HG03378 (cell line): ENCODE results near the gene TXN2.
"Not testable (repeated sequence)": the region's sequence is repeated elsewhere in the genome, so short reads cannot be mapped to it uniquely, and the experiment has no call there.

Source experiments
- ATAC-seq: cut with Tn5 transposase; IDR thresholded peaks from one replicate; pipeline ENCODE4 v1.9.1; 2021; ENCODE audit warnings: mild to moderate bottlenecking, moderate library complexity; ENCODE audit not compliant: unreplicated experiment

The TXN2 gene

DNA sequence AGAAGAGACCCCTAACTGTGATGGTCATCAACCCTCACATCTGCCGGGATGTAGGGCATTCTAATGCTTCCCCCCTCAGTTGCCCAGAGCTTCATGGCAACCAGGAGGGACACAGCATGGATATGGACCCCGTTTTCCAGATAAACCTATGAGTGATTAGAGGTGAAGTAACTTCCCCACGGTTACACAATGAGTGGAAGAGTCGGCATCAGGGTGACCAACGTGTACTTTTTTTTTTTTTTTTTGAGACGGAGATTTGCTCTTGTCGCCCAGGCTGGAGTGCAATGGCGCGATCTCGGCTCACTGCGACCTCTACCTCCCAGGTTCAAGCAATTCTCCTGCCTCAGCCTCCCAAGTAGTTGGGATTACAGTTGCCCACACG, 25.0 kb downstream of the TXN2 start:
- ATAC-seq: no peak

DNA sequence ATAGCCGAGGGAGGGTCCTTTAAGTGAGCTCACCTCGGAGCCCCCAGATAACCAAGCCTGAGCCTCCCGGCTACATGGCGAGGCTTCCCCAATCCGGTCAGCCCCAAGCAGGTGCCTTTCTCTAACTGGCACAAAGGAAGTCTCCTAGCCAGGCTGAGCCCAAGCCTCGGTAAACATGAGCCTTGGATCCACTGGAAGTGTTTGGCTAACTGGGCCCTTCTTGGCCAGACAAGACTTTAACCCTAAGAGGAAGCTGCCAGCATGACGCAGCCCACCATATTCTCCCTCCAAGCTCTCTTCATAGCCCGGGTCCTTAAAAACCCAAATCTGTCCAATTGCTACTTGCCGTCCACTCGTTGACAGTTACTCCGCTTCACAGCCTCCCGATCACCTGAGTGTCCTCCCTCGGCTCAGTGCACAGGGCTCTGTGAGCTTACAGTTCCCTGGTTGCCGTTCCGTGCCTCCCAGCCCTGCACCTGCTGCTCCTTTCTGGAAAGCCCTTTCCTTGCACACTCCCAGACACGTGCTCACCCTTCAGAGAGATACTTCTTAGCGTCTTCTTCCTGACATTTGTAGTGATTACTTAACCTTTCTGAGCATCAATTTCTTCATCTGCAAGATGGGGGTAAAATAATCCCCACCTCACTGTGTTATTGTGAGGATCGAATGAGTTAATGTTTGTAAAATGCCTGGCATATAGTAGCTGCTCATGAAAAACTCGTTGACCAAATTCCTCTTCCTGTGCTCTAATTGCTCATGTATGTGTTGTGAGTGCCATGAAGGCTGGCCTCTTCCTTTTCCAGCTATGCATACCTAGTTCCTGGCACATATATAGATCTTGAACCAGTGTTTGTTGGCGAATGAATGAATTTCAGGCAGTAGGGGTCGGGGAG, 25.6 kb downstream of the TXN2 start:
- ATAC-seq: no peak

DNA sequence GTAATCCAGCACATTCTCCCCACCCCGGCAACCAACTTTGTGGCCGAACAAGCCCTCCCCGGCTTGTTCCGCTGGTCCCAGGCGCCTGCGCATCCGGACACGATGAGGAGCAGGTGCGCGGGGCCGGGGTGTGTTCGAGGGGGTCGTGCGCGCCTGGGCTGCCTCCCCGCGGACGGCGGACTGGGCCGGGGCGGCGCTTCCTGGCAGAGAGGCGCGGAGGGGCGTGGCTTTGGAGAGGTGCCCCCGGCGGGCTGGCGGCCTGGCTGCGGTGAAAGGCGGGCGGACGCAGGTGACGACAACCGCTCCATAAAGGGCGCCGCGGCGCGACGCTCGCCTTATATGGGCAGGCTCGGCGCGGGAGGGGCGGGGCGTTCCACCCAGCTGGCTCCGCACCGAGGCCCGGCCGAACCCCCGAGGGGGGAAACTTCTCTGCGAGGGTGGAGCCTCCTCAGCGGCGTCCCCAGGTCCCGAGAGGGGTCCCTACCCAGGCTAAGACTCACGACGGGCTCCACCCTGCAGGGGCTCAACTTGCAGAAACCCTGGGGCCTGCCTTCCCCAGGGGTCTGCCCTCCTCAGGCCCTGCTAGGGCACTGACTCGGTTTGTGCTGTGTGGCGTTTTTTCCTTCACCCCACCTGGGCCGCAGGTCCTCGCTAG, 26.4 kb downstream of the TXN2 start:
- ATAC-seq: no peak

DNA sequence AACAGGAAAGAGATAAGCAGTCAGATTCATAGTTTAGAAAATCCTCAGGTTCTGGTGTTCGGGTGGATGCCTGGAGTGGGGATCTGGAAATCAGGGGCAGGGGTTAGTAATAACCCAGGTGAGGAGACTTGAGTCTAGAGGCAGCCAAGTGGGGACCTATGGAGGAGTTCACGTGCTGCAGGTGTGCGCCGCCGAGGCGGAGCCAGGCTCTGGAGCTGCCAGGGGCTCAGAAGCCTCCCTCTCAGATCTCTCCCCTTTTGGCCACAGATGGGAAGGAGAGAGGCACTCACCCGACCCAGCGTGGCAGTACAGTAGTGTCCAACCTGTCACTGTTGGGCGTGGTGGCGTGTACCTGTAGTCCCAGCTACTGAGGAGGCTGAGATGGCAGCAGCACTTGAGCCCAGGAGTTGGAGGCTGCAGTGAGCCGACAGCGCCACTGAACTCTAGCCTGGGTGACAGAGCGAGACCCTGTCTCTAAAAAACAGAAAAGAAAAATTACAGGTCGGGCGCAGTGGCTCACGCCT, 27.5 kb downstream of the TXN2 start:
- ATAC-seq: no peak

DNA sequence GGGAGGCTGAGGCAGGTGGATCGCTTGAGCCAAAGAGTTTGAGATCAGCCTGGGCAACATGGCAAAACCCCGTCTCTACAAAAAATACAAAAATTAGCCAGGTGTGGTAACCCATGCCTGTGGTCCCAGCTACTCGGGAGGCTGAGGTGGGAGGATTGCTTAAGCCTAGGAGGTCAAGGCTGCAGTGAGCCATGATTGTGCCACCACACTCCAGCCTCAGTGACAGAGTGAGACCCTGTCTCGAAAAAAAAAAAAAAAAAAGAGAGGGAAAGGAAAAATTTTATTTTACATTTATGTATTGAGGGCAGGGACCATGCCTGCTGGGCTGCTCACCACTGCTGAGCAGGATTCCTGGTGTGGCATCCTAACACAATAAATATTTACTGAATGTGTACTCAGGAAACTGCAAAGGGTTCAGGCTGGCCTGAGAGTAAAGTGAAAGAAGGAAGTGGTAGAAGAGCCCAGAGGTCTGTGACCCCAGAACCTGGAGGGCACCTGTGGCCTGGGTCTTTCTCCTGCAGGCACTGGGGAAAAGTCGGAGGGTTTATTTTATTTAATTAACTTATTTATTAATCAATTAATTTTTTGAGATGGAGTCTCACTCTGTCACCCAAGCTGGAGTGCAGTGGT, 28.3 kb downstream of the TXN2 start:
- not testable (repeated sequence) for ATAC-seq

DNA sequence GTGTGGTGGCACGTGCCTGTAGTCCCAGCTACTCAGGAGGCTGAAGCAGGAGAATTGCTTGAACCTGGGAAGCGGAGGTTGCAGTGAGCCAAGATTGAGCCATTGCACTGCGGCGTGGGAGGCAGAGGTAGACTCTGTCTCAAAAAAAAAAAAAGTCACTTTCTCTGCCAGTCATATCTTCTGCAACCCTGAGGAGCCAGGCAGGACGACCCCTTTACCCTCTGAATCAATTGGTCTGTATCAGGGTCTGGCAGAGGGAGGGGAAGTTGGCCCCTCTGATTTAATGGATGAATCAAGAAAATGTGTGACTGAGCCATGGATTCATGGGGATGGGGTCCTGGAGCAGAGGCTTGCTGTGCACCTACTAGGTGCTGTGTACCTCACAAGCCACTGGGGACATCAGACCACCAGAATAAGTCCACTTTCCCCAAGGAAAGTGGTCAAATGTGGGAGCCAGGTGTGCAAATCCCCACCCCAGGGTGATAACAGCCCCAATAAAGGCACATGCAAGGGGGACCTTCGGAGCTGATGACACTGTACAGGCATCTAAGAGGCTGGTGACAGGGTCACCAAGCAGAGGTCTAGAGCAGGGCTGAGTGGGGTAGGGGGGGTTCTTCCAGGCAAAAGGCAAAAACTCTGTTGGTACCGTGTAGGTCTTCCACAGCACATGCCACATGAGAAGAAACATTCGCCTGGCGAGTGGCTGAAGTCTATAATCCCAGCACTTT, 29.0 kb downstream of the TXN2 start:
- no peak for ATAC-seq

DNA sequence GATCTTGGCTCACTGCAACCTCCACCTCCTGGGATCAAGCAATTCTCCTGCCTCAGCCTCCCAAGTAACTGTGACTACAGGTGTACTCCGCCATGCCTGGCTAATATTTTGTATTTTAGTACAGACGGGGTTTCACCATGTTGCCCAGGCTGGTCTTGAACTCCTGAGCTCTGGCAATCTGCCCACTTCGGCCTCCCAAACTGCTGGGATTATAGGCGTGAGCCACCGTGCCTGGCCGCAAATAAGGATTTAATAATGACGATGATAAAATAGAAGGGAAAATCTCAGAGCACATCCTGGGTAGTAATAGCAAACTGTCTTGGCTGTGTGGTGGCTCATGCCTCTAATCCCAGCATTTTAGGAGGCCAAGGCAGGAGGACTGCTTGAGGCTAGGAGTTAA, 30.5 kb downstream of the TXN2 start:
- not testable (repeated sequence) for ATAC-seq

DNA sequence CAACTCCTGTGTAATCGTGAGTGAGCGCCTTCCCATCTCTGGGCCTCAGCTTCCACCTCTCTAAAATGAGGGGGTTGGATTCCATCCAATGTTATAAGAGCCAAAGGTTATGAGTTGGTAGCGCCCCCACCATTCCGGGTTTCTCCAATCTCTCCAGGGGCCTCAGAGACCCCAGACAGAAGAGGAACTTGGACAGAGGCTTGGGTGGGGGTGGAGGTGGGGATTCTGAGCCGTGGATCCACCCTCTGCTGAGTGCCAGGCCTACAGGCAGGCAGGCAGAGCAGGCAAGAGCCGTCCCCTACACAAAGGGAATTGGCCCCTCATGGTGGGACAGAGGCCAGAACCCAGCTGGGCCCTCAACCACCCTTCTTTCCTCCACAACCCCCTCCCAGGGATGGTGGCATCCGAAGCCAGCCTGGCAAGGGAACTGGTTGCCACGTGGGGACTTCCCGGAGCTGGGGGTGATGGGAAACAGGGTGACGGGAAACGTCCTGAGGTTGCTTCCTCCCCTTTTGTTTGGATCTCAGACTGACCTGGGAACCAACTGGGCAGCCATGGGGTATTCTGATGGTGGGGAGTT, 31.8 kb downstream of the TXN2 start:
- ATAC-seq: no peak

DNA sequence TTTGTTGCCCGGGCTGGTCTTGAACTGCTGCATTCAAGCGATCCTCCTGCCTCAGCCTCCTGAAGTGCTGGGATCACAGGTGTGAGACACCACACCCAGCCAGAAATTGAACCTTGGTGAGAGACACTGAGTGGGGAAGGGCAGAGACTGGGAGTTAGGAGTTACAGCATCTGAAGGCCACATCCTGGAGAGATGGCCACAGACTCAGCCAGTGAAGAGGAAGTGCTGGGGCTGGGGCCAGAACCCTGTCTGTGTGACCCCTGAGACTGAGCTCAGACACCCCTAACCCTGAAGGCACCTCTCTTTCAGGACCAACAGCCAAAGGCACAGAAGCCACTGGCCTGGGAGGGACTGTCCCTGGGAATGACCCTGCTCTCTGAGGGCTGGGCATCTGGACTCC, 33.8 kb downstream of the TXN2 start:
- ATAC-seq: no peak

DNA sequence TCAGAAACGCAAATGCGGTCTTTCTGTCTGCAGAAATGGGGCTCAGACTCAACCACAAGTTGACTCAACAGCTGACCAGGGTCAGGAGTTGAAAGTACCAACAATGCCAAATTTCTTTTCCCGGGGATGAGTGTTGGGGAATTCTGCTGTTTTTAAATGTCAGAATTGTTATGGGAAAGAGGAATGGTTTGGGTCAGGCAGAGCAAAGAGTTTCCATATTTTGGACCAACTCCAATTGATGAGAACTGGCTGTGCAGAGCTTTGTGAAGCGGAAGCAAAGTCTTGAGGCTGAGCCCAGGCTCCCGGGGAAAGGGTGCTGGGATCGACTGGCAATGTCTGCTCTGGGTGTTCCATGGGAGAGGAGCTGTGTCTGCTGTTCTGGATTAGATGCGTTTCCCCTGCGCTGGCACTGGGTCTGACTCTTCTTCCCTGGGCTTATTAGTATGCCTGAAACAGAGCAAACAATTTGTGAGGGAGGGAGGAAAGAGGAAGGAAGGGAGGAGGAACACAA, 36.2 kb downstream of the TXN2 start:
- no peak for ATAC-seq

DNA sequence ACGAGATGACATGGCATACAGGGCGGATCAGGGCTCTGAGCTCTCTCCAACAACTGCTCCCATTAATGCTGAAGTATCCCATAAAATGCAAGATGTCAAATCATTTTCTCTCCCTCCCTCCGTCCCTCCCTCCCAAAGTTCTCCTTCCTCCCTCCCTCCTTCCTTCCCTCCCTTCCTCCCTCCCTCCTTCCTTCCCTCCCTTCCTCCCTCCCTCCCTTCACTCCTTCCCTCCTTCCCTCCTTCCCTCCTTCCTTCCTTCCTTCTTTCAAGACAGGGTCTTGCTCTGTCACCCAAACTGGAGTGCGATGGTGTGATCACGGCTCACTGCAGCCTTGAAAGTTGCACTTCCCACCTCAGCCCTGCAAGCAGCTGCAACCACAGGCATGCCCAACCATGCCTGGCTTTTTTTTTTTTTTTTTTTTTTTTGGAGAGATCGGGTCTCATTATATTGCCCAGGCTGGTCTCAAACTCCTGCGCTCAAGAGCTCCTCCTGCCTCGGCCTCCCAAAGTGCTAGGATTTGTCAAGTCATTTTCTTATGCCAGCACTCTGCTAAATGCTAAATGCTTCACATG, 38.2 kb downstream of the TXN2 start:
- ATAC-seq: no peak

DNA sequence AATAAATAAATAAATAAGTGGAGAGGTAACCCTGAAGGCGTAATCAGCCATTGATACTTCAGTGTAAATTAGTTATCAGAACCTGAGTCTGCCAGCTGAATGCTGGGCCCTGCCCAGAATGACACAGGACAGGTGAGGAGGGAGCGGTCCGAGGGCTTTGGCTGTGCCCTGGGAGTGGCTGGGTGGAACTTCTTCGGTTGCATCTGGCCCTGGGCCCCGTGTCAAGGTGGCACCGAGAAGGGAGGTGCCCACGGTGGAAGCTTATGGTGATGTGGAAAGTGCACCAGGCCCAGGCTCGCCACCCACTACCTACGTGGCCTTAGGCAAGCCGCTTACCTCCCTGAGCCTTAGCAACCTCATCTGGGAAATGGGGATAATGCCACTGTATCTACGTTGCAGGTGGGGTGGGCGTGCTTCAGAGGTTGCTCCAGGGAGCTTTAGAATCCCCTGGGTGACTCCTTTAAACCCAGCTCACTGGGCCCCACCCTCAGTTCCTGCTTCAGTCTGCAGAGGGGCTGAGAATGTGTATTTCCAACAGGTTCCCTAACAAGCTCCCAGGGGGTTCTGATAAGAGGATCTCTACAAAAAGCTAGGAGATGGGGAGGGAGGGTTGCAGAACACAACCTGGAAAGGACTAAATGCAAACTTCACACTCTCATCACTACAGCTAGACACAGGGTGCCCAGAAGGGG, 38.8 kb downstream of the TXN2 start:
- ATAC-seq: no peak

DNA sequence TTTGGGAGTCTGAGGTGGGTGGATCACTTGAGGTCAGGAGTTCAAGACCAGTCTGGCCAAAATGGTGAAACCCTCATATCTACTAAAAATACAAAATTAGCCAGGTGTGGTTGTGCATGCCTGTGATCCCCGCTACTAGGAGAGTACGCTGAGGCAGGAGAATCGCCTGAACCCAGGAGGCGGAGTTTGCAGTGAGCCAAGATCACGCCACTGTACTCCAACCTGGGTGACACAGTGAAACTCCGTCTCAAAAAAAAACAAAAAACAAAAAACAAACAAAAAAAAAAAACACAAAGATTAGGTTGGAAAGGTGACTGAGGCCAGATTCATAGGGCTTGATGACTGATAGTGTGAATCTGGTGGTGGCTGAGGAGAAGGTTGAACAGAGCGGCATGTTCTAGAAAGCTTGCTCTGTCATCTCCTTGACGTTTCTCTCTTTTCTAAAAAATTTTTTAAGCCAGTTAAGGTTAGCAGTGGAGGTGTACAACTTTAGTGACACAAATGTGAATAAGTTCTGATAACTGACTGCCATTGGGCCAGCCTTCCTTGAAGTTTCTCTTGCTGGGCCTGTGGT, 40.9 kb downstream of the TXN2 start:
- ATAC-seq: no peak

DNA sequence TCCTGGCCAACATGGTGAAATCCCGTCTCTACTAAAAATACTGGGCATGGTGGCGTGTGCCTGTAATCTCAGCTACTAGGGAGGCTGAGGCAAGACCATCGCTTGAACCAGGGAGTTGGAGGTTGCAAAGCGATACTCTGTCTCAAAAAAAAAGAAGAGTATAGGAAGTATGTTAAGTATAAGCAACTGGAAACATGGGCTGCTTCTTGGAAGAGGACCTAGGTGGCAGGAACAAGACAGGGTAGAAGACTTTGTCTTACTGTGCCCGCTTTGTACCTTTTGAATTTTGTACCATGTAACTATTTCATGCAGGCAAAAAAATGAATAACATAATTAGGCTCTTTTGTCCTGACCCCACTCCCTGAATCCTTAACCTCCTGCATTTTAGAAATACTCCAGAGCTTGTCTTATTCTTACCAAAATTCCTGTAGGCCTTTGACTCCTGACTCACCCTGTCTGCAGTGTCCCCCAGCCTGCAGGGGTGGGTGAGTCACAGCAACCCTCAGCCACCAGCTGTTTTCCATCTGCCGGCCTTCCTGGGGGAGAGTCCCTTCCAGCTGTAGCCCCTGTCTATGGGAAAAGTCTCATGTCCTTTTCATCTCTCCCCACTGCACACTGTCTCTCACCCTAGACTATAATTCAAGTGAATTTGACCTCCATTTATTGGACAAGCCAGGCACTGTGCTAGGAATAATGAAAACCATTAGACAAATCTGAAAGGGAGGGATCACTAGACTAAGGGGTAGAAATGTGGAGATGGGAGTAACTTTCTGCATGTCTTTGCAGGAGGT, 41.8 kb downstream of the TXN2 start:
- ATAC-seq: no peak

DNA sequence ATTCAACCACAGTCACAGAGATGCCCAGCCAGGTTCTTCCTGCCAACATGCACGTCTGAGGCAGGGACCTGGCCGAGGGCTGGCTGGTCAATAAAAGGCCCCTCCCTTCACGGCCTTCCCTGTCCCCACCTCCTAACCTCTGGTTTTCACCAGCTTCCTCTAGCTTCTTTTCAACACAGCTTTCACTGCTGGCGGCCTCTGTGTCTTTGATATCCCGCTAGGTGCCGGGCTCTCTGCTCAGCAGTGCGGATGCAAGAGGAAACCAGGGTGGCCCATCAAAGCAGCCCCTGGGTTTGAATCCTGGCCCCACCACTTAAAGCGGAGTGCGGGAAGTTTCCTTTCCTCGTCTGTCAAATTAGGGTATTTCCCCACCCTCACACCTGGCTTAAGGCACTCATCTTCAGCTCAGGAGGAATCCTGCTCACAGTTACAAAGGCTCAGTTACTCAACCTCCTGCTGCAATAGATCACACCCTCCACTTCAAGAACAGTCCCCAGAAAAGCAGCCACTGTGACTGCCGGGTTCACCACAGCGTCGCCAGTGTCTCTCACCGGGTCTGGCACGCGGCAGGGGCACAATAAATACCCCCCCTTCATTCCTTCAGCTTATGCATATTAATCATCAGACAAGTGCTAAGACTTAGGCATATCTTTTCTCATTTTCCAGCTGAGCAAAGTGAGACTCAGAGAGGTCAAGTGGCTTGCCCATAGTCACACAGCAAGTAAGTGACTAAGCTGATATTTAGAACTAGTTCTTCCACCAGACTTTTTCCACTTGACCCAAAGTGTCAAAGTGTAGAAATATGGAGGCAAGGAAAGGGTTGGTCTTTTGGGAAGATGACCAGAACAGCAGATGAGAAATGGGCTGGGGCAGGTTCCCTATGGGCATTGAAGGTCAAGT, 45.7 kb downstream of the TXN2 start:
- no peak for ATAC-seq

DNA sequence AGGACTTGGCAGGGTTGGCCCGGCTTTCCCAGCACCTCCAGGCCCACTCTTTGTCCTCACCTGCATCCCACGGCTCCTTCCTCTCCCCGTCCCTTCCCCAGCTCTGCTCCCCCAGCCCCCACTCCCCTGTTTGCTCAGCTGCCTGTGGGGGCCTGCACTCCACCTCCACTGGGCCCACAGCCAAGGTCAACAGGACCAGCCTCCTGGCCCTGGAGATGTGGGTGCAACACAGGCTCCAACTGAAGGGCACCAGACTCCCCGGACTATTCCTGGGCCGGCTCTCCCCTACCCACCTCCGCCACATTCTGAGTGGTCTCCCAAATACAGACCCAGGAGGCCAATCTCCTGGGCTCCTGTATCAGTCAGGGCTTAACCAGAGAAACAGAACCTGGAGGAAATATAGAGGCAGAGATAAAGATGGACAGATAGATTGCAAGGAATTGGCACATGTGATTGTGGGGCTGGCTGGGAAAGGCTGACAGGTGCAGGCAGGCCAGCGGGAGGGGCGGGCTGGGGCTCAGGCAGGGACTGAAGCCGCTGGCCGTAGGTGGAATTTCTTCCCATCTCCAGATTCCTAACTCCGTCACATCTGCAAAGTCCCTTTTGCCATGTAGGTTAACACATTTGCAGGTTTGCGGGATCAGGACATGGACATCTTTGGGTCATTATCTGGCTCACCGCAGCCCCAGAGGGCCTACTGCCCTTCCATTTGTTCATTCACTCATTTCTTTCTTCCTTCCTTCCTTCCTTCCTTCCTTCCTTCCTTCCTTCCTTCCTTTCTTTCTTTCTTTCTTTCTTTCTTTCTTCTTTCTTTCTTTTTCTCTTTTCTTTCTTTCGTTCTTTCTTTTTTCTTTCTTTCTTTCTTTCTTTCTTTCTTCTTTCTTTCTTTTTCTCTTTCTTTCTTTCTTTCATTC, 47.9 kb downstream of the TXN2 start:
- ATAC-seq: no peak
